ENCODE measurements around the gene ST3GAL3.

ST3GAL3 gene

GRCh38 chr1:43951021-43951985 is 244.0 kb downstream of the ST3GAL3 start:
- no peak overlapping the region for H3K9ac ChIP-seq
- TF ChIP-seq CTCF (conservative IDR thresholded peaks at IDR 0.05; ENCODE audit: low read depth, low read length), result no peak
- H4K20me1 ChIP-seq (ENCODE audit: insufficient read depth), result no peaks in the 10 kb centered on the region
- no peak overlapping the region for H3K4me3 ChIP-seq (IDR thresholded peaks at IDR 0.05; ENCODE audit: insufficient read depth, low read depth, low read length)
- no peaks in the 10 kb centered on the region for H3K36me3 ChIP-seq (ENCODE audit: insufficient read depth)
- H3K27ac ChIP-seq, result no peak overlapping the region
- H2AFZ ChIP-seq (ENCODE audit: low read depth), result no peak overlapping the region
- H3K27me3 ChIP-seq (ENCODE audit: insufficient read depth, low read depth), result no peaks in the 10 kb centered on the region
- no peak overlapping the region for H3K4me2 ChIP-seq
- H3K4me1 ChIP-seq (ENCODE audit: low read depth, poor library complexity, severe bottlenecking), result peaks cover 10% of the 10 kb centered on the region
- peaks cover 12% of the 10 kb centered on the region for H3K79me2 ChIP-seq (ENCODE audit: insufficient read depth, low read depth)

- no peaks in the 10 kb centered on the region for H4K20me1 ChIP-seq (ENCODE audit: insufficient read depth)
- H2AFZ ChIP-seq (ENCODE audit: low read depth), result no peak overlapping the region
- H3K4me2 ChIP-seq, result no peak overlapping the region
- H3K4me1 ChIP-seq (ENCODE audit: low read depth, poor library complexity, severe bottlenecking), result peaks cover 5% of the 10 kb centered on the region
- TF ChIP-seq CTCF (conservative IDR thresholded peaks at IDR 0.05; ENCODE audit: low read depth, low read length), result no peak
- H3K79me2 ChIP-seq (ENCODE audit: insufficient read depth, low read depth), result peaks cover 5% of the 10 kb centered on the region
- no peak overlapping the region for H3K27ac ChIP-seq
- H3K9ac ChIP-seq, result no peak overlapping the region
- no peak overlapping the region for H3K4me3 ChIP-seq (IDR thresholded peaks at IDR 0.05; ENCODE audit: insufficient read depth, low read depth, low read length)
- no peaks in the 10 kb centered on the region for H3K36me3 ChIP-seq (ENCODE audit: insufficient read depth)
- H3K27me3 ChIP-seq (ENCODE audit: insufficient read depth, low read depth), result no peaks in the 10 kb centered on the region
These were observed 245.5 kb downstream of the ST3GAL3 start for GRCh38 chr1:43952731-43953346.

GRCh38 chr1:43953361-43953760 is 246.0 kb downstream of the ST3GAL3 start:
- Histone ChIP-seq H3K27me3 (ENCODE audit: insufficient read depth, low read depth) (no peaks in the 10 kb centered on the region), H3K79me2 (ENCODE audit: insufficient read depth, low read depth) (0 out of 2 replicates have a peak, but pooled peaks cover under 1% of the 10 kb centered on the region), H4K20me1 (ENCODE audit: insufficient read depth) (no peaks in the 10 kb centered on the region), H3K36me3 (ENCODE audit: insufficient read depth) (no peaks in the 10 kb centered on the region), H3K27ac (no peak overlapping the region), H2AFZ (ENCODE audit: low read depth) (no peak overlapping the region), H3K4me1 (ENCODE audit: low read depth, poor library complexity, severe bottlenecking) (peaks cover under 1% of the 10 kb centered on the region), H3K4me2 (no peak overlapping the region), H3K9ac (no peak overlapping the region), H3K4me3 (IDR thresholded peaks at IDR 0.05; ENCODE audit: insufficient read depth, low read depth, low read length) (no peak overlapping the region)
- no peak for TF ChIP-seq CTCF (conservative IDR thresholded peaks at IDR 0.05; ENCODE audit: low read depth, low read length)

GRCh38 chr1:43954036-43954435 is 246.7 kb downstream of the ST3GAL3 start:
- no peak overlapping the region for H2AFZ ChIP-seq (ENCODE audit: low read depth)
- H3K79me2 ChIP-seq (ENCODE audit: insufficient read depth, low read depth), result no peaks in the 10 kb centered on the region
- no peaks in the 10 kb centered on the region for H3K4me1 ChIP-seq (ENCODE audit: low read depth, poor library complexity, severe bottlenecking)
- no peaks in the 10 kb centered on the region for H3K36me3 ChIP-seq (ENCODE audit: insufficient read depth)
- no peak overlapping the region for H3K4me3 ChIP-seq (IDR thresholded peaks at IDR 0.05; ENCODE audit: insufficient read depth, low read depth, low read length)
- H3K27me3 ChIP-seq (ENCODE audit: insufficient read depth, low read depth), result no peaks in the 10 kb centered on the region
- no peak overlapping the region for H3K27ac ChIP-seq
- H3K9ac ChIP-seq, result no peak overlapping the region
- H3K4me2 ChIP-seq, result no peak overlapping the region
- H4K20me1 ChIP-seq (ENCODE audit: insufficient read depth), result no peaks in the 10 kb centered on the region
- no peak for TF ChIP-seq CTCF (conservative IDR thresholded peaks at IDR 0.05; ENCODE audit: low read depth, low read length)

All from KMS-11 (cell line).